GM23338 (cell line): Measurements from ENCODE around the gene GFRA1. TPM values are rescaled to one million over a fixed set of nuclear protein-coding genes. Genes with fewer than 3 reads are reported as not detected.

Source experiments
- ATAC-seq: fragments of 200-7000 bp; cut with Tn5 transposase; 3 replicates; pipeline ENCODE4 v1.9.1; 2020
- DNase-seq: peaks from one replicate; pipeline ENCODE4 v3.0.0-alpha.2; 2015; ENCODE audit warnings: low spot score
- H2AFZ ChIP-seq: fragments of 200-600 bp; sonication (generic); 2 replicates; pipeline ENCODE4 v1.8.0; 2016; ENCODE audit warnings: antibody characterized with exemption, mild to moderate bottlenecking, moderate library complexity
- H3F3A ChIP-seq: fragments of 200-600 bp; sonication (generic); replicated peaks from 2 replicates; pipeline ENCODE4 v1.8.0; 2017; ENCODE audit warnings: antibody characterized with exemption, mixed run types, low read depth
- H3K27ac ChIP-seq: fragments of 200-600 bp; sonication (generic); 2 replicates; pipeline ENCODE4 v1.6.1; 2016; ENCODE audit warnings: low read depth
- H3K27me3 ChIP-seq: fragments of 200-600 bp; sonication (generic); 2 replicates; pipeline ENCODE4 v1.8.0; 2016; ENCODE audit warnings: mild to moderate bottlenecking, mixed run types, moderate library complexity; ENCODE audit not compliant: insufficient read depth
- H3K36me3 ChIP-seq: fragments of 200-600 bp; sonication (generic); 2 replicates; pipeline ENCODE4 v1.8.0; 2016; ENCODE audit warnings: mild to moderate bottlenecking; ENCODE audit not compliant: insufficient read depth
- H3K4me1 ChIP-seq: fragments of 200-600 bp; sonication (generic); 2 replicates; pipeline ENCODE4 v1.8.0; 2016; ENCODE audit warnings: mild to moderate bottlenecking, moderate library complexity; ENCODE audit not compliant: insufficient read depth
- H3K4me2 ChIP-seq: fragments of 200-600 bp; sonication (generic); 2 replicates; pipeline ENCODE4 v1.7.1; 2017; ENCODE audit warnings: mixed run types
- H3K4me3 ChIP-seq: fragments of 200-600 bp; sonication (generic); 2 replicates; pipeline ENCODE4 v1.6.1; 2016; ENCODE audit warnings: mixed run types
- H3K79me2 ChIP-seq: fragments of 200-600 bp; sonication (generic); replicated peaks from 2 replicates; pipeline ENCODE4 v1.8.0; 2017; ENCODE audit warnings: mild to moderate bottlenecking; ENCODE audit not compliant: insufficient read depth
- H3K9me2 ChIP-seq: fragments of 200-600 bp; sonication (generic); 2 replicates; pipeline ENCODE4 v1.8.0; 2017; ENCODE audit not compliant: insufficient read depth
- H4K20me1 ChIP-seq: fragments of 200-600 bp; sonication (generic); replicated peaks from 2 replicates; pipeline ENCODE4 v1.8.0; 2017; ENCODE audit warnings: mild to moderate bottlenecking; ENCODE audit not compliant: insufficient read depth
- H3K27ac Mint-ChIP-seq: 2 replicates; pipeline ENCODE4 v1.8.0; 2020; ENCODE audit warnings: inconsistent platforms, mild to moderate bottlenecking, moderate library complexity, mixed read lengths
- H3K27me3 Mint-ChIP-seq: 3 replicates; pipeline ENCODE4 v1.8.0; 2022; ENCODE audit warnings: low read depth, mild to moderate bottlenecking, moderate library complexity, mixed read lengths, inconsistent platforms; ENCODE audit not compliant: insufficient read depth, poor library complexity
- H3K36me3 Mint-ChIP-seq: 3 replicates; pipeline ENCODE4 v1.8.0; 2021; ENCODE audit warnings: low read depth, mild to moderate bottlenecking, inconsistent platforms, moderate library complexity, mixed read lengths
- H3K4me1 Mint-ChIP-seq: 3 replicates; pipeline ENCODE4 v1.8.0; 2020; ENCODE audit warnings: mild to moderate bottlenecking, inconsistent platforms, mixed read lengths
- H3K4me3 Mint-ChIP-seq: 3 replicates; pipeline ENCODE4 v1.8.0; 2021; ENCODE audit warnings: moderate library complexity, mild to moderate bottlenecking, inconsistent platforms, mixed read lengths
- H3K9me3 Mint-ChIP-seq: 3 replicates; pipeline ENCODE4 v1.8.0; 2020; ENCODE audit warnings: moderate library complexity, mild to moderate bottlenecking, inconsistent platforms, mixed read lengths
- CREB1 ChIP-seq: fragments of 250-450 bp; sonication (Bioruptor Pico); IDR thresholded peaks from 2 replicates; pipeline ENCODE4 v1.5.0; 2020; ENCODE audit warnings: low read depth, mild to moderate bottlenecking, moderate library complexity
- EZH2 ChIP-seq: fragments of 200-600 bp; sonication (generic); IDR thresholded peaks from one replicate; pipeline ENCODE4 v1.8.0; 2017; ENCODE audit warnings: antibody characterized with exemption, mild to moderate bottlenecking, low read depth; ENCODE audit not compliant: unreplicated experiment
- EZH2phosphoT487 ChIP-seq: fragments of 200-600 bp; sonication (generic); IDR thresholded peaks from one replicate; pipeline ENCODE4 v1.8.1; 2018; ENCODE audit warnings: antibody characterized with exemption; ENCODE audit not compliant: unreplicated experiment
- NANOG ChIP-seq: IDR thresholded peaks from 2 replicates; pipeline ENCODE4 v1.6.1; 2016; ENCODE audit warnings: antibody characterized with exemption, borderline replicate concordance
- STAT1 ChIP-seq: IDR thresholded peaks from one replicate; pipeline ENCODE4 v1.6.1; 2016; ENCODE audit warnings: antibody characterized with exemption; ENCODE audit not compliant: unreplicated experiment
- polyA plus RNA-seq: library from polyadenylated mRNA; unstranded; fragments of >200 nt; fragmentation: Nextera tagmentation; extraction: Ambion mirVana; gene quantifications from 2 replicates; pipeline ENCODE4 v1.2.1, GENCODE V29; 2016
- total RNA-seq: library from RNA; depleted of rRNA; stranded (reverse); fragments of >200 nt; shearing (Covaris generic); gene quantifications from 2 replicates; pipeline ENCODE4 v1.2.3, GENCODE V29; 2014
- TF ChIP-seq, protein P1 (sequence below), 2 experiments: fragments of 200-600 bp in 1 of 2; sonication (generic) in 1 of 2; conservative IDR thresholded peaks; 2 replicates each; pipeline versions ENCODE4 v1.5.1 to v1.6.1; 2016 to 2017; ENCODE audit warnings: antibody characterized with exemption in 2 of 2, low read depth in 2 of 2, mild to moderate bottlenecking in 2 of 2, moderate library complexity in 1 of 2
- TF ChIP-seq, protein P2 (sequence below): fragments of 250-450 bp; sonication (Bioruptor Pico); IDR thresholded peaks from 2 replicates; pipeline ENCODE4 v1.5.0; 2020; ENCODE audit warnings: mild to moderate bottlenecking, moderate library complexity
- TF ChIP-seq, protein P3 (sequence below): IDR thresholded peaks from one replicate; pipeline ENCODE4 v1.6.1; 2018; ENCODE audit warnings: antibody characterized with exemption; ENCODE audit not compliant: unreplicated experiment

GFRA1 gene
- total and polyA plus RNA-seq, 2 experiments from 2014 or later, result 1.4 to 2.8 TPM

DNA sequence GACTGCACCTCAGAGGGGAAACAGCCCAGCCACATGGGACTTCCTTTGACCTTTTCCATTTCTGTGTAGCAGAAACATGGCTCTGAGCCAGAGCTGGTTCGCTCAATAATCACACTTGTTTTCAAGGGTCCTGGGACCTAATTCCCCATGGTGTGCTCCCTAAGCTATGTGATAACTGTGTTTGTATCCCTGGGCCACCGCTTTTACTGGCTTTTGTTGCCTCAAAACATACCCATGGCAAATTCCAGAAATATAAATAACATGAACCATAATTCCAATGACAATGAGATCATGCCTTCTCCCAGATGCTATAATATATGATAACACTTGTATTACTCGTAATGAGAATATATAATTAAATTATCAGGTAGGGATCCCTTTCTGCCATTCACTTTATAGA is 196.4 kb downstream of the GFRA1 start:
- H2AFZ ChIP-seq, result no peak overlapping the region
- no peaks in the 10 kb centered on the region for H3K4me1 ChIP-seq
- H3K9me2 ChIP-seq, result 0 out of 2 replicates have a peak, but pooled peaks cover 4% of the 10 kb centered on the region
- Mint-ChIP-seq H3K4me1 (peaks cover 13% of the 10 kb centered on the region), H3K27me3 (peaks cover 4% of the 10 kb centered on the region), H3K9me3 (no peaks in the 10 kb centered on the region), H3K27ac (no peak overlapping the region), H3K4me3 (no peak overlapping the region), H3K36me3 (no peaks in the 10 kb centered on the region)
- DNase-seq (no peak), ATAC-seq (no peak)
- H3K4me2 ChIP-seq, result no peak overlapping the region
- no peaks in the 10 kb centered on the region for H3K36me3 ChIP-seq
- TF ChIP-seq STAT1, result no peak
- no peak for TF ChIP-seq NANOG
- no peak for TF ChIP-seq EZH2
- TF ChIP-seq, protein P1, sequence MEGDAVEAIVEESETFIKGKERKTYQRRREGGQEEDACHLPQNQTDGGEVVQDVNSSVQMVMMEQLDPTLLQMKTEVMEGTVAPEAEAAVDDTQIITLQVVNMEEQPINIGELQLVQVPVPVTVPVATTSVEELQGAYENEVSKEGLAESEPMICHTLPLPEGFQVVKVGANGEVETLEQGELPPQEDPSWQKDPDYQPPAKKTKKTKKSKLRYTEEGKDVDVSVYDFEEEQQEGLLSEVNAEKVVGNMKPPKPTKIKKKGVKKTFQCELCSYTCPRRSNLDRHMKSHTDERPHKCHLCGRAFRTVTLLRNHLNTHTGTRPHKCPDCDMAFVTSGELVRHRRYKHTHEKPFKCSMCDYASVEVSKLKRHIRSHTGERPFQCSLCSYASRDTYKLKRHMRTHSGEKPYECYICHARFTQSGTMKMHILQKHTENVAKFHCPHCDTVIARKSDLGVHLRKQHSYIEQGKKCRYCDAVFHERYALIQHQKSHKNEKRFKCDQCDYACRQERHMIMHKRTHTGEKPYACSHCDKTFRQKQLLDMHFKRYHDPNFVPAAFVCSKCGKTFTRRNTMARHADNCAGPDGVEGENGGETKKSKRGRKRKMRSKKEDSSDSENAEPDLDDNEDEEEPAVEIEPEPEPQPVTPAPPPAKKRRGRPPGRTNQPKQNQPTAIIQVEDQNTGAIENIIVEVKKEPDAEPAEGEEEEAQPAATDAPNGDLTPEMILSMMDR (conservative IDR thresholded peaks at IDR 0.05; ENCODE audit: low read depth in 2 of 2), result no peak
- no peak overlapping the region for H3K4me3 ChIP-seq
- H3K79me2 ChIP-seq, result no peaks in the 10 kb centered on the region
- no peaks in the 10 kb centered on the region for H3F3A ChIP-seq
- H3K27me3 ChIP-seq, result no peaks in the 10 kb centered on the region
- no peak overlapping the region for H3K27ac ChIP-seq
- no peaks in the 10 kb centered on the region for H4K20me1 ChIP-seq

DNA sequence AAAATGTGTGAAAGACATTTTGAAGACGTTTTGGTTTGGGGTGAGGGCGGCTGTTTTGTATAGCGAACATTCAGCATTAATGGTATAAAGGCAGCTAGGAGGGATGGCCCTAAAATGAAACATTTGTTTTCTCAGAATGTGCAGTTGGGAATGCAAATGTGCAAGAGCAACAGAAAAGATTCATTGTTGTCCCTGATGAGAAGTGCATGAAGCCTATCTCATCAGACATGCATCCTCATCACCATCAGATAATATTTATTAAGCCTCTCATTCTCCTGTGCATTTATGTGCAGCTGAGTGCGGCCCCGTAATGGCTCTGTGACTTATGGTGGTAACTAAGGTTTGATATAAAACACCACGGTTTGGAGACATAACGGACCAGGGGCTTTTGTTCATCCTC is 199.5 kb downstream of the GFRA1 start:
- TF ChIP-seq, protein P2, sequence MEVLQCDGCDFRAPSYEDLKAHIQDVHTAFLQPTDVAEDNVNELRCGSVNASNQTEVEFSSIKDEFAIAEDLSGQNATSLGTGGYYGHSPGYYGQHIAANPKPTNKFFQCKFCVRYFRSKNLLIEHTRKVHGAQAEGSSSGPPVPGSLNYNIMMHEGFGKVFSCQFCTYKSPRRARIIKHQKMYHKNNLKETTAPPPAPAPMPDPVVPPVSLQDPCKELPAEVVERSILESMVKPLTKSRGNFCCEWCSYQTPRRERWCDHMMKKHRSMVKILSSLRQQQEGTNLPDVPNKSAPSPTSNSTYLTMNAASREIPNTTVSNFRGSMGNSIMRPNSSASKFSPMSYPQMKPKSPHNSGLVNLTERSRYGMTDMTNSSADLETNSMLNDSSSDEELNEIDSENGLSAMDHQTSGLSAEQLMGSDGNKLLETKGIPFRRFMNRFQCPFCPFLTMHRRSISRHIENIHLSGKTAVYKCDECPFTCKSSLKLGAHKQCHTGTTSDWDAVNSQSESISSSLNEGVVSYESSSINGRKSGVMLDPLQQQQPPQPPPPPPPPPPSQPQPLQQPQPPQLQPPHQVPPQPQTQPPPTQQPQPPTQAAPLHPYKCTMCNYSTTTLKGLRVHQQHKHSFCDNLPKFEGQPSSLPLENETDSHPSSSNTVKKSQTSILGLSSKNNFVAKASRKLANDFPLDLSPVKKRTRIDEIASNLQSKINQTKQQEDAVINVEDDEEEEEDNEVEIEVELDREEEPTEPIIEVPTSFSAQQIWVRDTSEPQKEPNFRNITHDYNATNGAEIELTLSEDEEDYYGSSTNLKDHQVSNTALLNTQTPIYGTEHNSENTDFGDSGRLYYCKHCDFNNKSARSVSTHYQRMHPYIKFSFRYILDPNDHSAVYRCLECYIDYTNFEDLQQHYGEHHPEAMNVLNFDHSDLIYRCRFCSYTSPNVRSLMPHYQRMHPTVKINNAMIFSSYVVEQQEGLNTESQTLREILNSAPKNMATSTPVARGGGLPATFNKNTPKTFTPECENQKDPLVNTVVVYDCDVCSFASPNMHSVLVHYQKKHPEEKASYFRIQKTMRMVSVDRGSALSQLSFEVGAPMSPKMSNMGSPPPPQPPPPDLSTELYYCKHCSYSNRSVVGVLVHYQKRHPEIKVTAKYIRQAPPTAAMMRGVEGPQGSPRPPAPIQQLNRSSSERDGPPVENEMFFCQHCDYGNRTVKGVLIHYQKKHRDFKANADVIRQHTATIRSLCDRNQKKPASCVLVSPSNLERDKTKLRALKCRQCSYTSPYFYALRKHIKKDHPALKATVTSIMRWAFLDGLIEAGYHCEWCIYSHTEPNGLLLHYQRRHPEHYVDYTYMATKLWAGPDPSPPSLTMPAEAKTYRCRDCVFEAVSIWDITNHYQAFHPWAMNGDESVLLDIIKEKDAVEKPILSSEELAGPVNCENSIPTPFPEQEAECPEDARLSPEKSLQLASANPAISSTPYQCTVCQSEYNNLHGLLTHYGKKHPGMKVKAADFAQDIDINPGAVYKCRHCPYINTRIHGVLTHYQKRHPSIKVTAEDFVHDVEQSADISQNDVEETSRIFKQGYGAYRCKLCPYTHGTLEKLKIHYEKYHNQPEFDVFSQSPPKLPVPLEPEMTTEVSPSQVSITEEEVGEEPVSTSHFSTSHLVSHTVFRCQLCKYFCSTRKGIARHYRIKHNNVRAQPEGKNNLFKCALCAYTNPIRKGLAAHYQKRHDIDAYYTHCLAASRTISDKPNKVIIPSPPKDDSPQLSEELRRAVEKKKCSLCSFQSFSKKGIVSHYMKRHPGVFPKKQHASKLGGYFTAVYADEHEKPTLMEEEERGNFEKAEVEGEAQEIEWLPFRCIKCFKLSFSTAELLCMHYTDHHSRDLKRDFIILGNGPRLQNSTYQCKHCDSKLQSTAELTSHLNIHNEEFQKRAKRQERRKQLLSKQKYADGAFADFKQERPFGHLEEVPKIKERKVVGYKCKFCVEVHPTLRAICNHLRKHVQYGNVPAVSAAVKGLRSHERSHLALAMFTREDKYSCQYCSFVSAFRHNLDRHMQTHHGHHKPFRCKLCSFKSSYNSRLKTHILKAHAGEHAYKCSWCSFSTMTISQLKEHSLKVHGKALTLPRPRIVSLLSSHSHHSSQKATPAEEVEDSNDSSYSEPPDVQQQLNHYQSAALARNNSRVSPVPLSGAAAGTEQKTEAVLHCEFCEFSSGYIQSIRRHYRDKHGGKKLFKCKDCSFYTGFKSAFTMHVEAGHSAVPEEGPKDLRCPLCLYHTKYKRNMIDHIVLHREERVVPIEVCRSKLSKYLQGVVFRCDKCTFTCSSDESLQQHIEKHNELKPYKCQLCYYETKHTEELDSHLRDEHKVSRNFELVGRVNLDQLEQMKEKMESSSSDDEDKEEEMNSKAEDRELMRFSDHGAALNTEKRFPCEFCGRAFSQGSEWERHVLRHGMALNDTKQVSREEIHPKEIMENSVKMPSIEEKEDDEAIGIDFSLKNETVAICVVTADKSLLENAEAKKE (CRISPR knock-in tag), result no peak
- TF ChIP-seq, protein P3, sequence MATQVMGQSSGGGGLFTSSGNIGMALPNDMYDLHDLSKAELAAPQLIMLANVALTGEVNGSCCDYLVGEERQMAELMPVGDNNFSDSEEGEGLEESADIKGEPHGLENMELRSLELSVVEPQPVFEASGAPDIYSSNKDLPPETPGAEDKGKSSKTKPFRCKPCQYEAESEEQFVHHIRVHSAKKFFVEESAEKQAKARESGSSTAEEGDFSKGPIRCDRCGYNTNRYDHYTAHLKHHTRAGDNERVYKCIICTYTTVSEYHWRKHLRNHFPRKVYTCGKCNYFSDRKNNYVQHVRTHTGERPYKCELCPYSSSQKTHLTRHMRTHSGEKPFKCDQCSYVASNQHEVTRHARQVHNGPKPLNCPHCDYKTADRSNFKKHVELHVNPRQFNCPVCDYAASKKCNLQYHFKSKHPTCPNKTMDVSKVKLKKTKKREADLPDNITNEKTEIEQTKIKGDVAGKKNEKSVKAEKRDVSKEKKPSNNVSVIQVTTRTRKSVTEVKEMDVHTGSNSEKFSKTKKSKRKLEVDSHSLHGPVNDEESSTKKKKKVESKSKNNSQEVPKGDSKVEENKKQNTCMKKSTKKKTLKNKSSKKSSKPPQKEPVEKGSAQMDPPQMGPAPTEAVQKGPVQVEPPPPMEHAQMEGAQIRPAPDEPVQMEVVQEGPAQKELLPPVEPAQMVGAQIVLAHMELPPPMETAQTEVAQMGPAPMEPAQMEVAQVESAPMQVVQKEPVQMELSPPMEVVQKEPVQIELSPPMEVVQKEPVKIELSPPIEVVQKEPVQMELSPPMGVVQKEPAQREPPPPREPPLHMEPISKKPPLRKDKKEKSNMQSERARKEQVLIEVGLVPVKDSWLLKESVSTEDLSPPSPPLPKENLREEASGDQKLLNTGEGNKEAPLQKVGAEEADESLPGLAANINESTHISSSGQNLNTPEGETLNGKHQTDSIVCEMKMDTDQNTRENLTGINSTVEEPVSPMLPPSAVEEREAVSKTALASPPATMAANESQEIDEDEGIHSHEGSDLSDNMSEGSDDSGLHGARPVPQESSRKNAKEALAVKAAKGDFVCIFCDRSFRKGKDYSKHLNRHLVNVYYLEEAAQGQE, result no peak
- TF ChIP-seq CREB1 (CRISPR knock-in tag), result no peak
- no peak for TF ChIP-seq EZH2phosphoT487
- no peak for TF ChIP-seq EZH2
- peaks cover 19% of the 10 kb centered on the region for H3K4me1 Mint-ChIP-seq
- H3K27ac ChIP-seq, result no peak overlapping the region
- peaks cover 4% of the 10 kb centered on the region for H3K27me3 Mint-ChIP-seq
- no peak overlapping the region for H3K4me3 ChIP-seq
- no peaks in the 10 kb centered on the region for H3K36me3 ChIP-seq
- H3K4me1 ChIP-seq, result peaks cover 8% of the 10 kb centered on the region; the same call in 1 of the 2 replicates
- no peak overlapping the region for H3K4me3 Mint-ChIP-seq
- no peaks in the 10 kb centered on the region for H3K79me2 ChIP-seq
- no peaks in the 10 kb centered on the region for H3K9me3 Mint-ChIP-seq
- no peaks in the 10 kb centered on the region for H4K20me1 ChIP-seq
- no peaks in the 10 kb centered on the region for H3K36me3 Mint-ChIP-seq
- H2AFZ ChIP-seq, result no peak overlapping the region
- no peaks in the 10 kb centered on the region for H3F3A ChIP-seq
- no peak for DNase-seq
- H3K27ac Mint-ChIP-seq, result no peak overlapping the region
- H3K27me3 ChIP-seq, result no peaks in the 10 kb centered on the region
- no peak for ATAC-seq
- no peak overlapping the region for H3K4me2 ChIP-seq
- H3K9me2 ChIP-seq, result no peaks in the 10 kb centered on the region
